HG03095 (cell line): Measurements from ENCODE around the gene WASHC2A.
"Not testable (repeated sequence)": the region's sequence is repeated elsewhere in the genome, so short reads cannot be mapped to it uniquely, and the experiment has no call there.

Experiments used
- ATAC-seq: cut with Tn5 transposase; IDR thresholded peaks from one replicate; pipeline ENCODE4 v1.9.1; 2021; ENCODE audit warnings: moderate library complexity; ENCODE audit not compliant: unreplicated experiment

Gene WASHC2A

DNA sequence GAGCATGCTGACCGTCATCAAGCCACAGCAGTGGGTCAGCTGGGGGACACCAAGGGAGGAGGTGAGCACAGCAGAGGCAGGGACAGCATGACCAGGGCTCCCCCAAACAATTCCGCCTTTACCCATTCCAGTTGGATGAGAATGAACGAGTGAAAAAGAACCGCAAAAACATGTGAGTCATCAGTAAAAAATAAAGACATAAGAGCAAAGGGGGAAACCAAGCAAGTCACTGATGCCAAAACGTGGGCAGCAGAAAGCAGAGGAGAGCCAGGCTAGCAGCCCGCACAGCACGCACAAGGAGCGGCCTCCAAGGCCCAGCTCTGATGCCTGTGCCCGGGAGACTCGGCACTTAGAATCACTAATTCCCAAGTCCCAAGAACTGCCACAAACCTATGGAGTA lies 7.8 kb upstream of the WASHC2A start:
- ATAC-seq: not testable (repeated sequence)

DNA sequence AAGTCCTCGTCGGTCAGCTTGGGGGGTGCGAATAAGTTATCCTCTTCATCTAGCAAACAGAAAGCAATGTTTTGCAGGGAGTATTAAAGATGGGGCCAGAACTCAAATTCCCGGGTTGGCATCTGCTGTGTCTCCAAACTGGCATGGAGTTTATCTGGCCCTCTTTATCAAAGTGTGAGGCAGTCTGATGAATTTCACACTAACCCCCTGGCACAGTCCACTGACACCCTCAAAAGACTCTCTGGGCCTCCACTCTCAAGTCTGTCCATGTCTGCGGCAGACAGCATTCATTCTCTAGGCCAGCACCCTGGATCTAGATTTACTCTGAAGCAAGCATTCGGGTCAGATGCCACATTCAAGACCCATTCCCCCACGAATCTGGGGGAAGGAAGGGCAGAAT lies 6.2 kb upstream of the WASHC2A start:
- ATAC-seq: not testable (repeated sequence)

DNA sequence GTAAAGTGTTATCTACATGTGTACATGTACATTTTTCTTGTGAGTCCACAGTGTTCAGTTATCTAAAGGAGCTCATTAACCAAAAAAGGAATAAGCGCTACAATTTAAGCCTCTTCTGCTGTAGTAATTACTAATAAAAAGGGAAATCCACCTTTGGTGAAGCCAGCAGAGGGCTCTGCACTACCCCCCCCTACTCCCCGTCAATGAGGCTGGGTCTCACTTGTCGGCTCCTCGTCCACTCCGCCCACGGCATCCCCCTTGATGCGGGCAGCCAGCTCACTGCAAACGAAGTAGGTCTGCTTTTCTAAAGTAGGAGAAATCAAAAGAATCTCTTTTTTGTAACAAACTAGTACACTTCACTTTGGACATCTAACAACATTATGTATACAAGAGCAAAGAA lies 4.7 kb upstream of the WASHC2A start:
- ATAC-seq: no peak

DNA sequence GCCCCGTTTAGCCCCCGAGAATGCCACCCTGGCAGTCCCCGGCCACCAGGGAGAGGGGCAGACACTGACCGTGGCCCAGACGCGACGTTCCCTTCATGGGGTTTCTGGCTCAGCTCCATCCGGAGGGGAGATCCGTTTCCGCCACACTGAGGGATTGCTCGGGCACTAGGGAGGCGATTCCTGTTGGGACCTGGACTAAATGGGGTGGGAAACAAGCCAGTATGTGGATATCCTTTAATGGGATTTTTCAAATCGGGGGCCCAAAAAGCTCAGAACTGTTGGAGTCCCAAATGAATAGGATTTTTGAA lies 552 bp downstream of the WASHC2A start:
- not testable (repeated sequence) for ATAC-seq

DNA sequence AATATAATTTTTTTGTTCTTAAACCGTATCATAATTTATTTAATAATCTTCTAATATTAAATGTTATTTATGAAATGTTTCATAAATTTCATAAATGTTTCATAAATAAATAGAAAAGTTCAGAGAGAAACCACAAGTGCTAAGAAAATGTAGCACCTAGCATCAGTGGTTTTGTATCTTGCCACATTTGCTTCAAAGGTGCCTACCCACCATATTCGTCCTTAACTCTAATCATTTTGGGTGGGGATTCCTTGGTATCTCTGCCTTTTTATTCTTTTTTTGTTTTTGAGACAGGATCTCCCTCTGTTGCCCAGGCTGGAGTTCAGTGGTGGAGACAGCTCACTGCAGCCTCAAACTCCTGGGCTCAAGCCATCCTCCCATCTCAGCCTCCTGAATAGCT lies 7.4 kb downstream of the WASHC2A start:
- not testable (repeated sequence) for ATAC-seq

DNA sequence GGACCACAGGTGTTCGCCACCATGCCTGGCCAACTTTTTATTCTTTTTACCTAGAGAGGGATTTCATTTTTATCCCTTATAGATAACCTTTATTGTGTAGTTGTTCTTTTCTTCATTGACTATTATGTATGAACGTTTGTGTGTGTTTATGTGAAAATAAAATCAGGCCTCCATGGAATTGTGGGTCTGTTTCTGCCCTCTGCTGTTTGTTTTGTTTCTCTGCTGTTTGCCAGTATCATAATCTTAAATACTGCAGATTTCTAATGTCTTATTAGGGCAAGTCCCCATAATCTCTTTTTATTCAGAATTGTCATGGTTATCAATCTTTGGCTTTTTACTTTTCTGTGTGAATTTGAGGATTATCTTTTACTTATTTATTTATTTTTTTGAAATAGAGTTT lies 7.8 kb downstream of the WASHC2A start:
- ATAC-seq: not testable (repeated sequence)

DNA sequence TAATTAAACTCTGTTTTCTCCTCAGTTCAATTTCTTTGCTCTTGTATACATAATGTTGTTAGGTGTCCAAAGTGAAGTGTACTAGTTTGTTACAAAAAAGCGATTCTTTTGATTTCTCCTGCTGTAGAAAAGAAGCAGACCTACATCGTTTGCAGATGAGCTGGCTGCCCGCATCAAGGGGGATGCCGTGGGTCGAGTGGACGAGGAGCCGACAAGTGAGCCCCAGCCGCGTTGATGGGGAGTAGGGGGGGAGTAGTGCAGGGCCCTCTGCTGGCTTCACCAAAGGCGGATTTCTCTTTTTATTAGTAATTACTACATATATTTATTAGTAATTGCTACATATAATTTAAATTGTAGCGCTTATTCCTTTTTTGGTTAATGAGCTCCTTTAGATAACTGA lies 23.6 kb downstream of the WASHC2A start:
- not testable (repeated sequence) for ATAC-seq

DNA sequence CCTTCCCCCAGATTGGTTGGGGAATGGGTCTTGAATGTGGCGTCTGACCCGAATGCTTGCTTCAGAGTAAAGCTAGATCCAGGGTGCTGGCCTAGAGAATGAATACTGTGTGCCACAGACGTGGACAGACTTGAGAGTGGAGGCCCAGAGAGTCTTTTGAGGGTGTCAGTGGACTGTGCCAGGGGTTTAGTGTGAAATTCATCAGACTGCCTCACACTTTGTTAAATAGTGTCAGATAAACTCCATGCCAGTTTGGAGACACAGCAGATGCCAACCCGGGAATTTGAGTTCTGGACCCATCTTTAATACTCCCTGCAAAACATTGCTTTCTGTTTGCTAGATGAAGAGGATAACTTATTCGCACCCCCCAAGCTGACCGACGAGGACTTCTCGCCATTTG lies 25.2 kb downstream of the WASHC2A start:
- ATAC-seq: not testable (repeated sequence)

DNA sequence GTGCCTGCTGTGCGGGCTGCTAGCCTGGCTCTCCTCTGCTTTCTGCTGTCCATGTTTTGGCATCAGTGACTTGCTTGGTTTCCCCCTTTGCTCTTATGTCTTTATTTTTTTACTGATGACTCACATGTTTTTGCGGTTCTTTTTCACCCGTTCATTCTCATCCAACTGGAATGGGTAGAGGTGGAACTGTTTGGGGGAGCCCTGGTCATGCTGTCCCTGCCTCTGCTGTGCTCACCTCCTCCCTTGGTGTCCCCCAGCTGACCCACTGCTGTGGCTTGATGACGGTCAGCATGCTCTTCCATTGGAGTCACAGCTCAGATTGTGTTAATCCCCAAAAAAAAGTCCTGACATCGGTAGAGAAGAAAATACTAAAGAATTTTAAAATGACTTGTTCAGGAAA lies 26.9 kb downstream of the WASHC2A start:
- ATAC-seq: not testable (repeated sequence)

DNA sequence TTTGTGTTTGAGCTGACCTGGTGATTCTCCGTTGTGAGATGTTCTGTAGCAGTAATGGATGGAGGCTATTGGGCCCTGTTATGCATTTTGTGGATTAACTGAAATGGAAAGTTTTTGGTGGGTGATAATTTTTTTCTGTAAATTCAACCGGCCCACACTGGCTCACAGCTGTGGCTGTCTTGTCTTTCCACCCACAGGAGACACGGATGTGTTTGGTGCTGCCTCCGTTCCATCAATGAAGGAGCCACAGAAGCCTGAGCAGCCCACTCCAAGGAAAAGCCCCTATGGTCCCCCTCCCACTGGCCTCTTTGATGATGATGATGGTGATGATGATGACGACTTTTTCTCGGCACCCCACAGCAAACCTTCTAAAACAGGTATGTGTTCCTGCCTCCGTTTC lies 27.6 kb downstream of the WASHC2A start:
- ATAC-seq: not testable (repeated sequence)

DNA sequence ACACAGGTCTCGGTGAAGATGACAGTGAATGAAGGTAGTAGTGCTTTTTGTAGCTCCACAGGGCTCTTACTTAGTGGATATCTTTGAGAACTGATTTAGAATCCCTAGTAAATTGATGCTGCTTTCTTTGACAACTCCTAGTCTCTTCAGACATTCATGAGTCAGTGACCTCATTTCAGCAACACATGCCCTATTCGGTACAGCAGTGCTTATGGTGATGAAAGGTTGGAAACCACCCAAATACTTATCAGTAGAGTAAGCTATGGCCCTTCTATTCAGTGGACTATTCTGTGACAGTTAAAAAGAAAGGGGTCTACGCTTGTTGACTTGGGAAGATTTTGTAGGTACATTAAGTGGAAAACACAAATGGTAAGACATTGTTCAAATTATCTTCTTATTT lies 29.0 kb downstream of the WASHC2A start:
- ATAC-seq: not testable (repeated sequence)

DNA sequence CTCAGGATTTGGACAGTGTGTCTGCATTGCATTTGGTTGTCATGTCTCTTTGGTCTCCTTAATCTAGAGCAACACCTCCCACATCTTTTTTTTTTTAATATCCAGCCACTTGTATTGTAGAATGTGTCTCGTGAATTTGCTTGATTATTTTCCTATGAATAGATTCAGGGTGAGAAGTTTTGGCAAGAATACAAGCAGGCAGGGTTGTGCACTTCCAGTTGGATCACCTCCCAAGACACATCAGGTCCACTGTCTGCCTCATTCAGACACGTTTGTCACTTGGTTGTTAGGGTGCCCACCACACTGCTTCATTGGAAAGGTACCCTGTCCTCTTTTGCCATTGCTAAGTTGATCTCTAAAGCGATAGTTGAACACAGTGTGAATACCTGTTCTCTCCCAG lies 30.9 kb downstream of the WASHC2A start:
- not testable (repeated sequence) for ATAC-seq

DNA sequence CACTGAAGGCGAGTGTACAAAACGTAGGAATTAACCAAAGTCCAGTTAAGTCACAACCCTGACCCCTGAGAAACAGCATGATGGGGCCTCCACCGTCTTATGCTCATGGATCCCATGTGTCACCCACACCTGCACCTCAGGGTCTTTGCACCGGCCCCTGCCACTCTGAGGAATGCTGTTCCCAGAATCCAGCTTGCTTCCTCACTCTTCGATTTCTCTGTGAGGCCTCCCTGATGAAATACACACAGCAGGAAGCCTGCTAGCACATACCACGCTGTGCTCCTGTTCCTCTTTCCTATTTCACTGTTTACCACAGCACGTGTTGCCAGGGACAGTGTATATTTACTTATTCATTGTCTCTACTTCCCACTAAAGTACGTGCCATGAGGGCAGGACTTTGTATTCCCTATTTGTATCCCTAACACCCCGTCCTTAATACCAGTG lies 33.4 kb downstream of the WASHC2A start:
- ATAC-seq: not testable (repeated sequence)

DNA sequence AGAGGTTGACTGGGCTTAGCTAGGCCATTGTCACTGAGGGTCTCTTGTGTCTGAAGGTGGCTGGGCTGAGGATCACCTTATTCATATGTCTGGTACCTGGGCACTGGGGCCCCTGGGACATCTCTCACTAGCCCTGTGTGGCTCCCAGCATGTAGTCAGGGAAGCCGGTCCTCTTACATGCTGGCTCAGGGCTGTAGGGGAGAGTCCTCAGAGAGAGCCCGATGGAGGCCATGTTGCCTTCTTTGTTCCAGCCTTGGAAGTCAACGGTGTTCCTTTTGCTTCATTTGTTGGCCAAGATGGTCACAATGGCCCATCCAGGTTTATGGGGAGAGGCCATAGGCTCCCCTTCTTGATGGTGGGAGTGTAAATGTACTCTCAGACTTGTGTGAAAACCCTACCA lies 34.0 kb downstream of the WASHC2A start:
- ATAC-seq: not testable (repeated sequence)

DNA sequence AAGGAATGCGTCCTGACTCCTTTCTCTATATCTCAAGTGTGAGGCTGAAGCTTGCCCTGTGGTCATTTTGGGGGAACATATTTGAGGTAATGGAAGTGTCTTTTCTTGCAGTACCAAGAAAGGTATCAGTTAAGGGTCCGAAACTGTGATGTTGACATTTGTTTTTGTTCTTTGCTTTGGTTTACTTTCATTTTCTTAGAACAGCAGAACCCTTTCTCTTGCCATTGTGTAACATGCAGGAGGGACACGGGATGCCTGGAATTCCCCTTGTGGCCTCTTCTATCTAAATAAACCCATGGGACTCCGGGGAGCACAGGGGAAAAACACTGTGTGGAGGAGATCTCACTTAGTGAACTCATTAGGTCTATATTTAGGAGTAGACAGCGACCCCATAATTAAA lies 34.5 kb downstream of the WASHC2A start:
- ATAC-seq: peak; percentile 79

DNA sequence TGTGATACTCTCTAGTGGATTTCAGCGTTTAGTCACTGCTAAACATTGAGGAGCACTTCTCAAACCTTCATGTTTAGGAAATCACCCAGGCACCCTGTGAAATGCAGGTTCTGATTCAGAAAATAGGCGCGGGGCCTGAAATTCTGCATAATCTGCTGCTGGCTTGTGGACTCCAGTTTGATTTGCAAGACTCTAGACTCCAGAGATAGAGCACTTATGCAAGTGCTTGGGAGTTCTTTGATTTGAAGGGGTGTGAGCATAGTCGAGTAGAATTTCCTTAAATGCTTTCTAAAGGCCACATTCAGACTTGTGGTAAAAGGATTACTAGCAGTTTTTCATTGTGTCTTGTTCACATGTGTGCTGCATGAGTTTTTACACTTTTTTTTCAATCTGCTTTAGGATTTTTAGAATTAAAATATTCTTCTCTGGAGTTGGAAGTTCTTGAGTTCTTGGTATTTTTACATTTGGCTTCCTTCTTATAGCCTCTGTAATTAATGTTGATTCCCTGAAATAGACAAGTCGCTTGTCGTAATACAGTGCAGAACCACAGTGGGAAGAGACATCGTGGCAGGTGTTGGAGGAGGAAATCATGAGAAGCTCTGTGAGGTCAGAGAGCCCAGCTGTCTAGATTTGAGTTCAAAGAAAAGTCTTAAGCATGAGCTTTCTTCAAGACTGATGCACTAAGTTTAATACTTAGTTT lies 41.4 kb downstream of the WASHC2A start:
- not testable (repeated sequence) for ATAC-seq

DNA sequence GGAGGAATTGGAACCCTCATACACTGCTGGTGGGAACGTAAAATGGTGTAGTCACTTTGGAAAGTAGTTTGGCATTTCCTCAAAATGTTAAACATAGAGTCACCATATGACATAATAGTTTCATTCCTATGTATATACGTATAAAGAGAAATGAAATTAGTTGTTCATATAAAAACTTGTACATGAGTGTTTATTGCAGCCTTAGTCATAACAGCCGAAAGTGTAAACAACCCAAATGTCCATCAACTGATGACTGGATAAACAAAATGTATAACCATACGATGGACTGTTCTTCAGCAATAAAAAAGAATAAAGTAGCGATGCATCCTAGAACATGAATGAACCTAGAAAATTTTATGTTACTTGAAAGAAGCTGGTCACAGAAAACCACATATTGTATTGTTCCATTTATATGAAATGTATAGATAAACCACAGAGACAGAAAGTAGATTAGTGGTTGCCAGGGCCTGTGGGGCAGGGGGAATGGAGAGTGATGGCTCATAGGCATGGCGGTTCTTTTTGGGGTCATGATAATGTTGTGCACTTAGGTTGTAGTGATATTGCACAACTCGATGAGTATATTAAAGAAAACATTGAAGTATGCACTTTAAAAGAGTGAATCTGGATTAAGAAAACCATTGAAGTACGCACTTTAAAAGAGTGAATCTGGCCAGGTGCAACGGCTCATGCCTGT lies 44.8 kb downstream of the WASHC2A start:
- ATAC-seq: not testable (repeated sequence)

DNA sequence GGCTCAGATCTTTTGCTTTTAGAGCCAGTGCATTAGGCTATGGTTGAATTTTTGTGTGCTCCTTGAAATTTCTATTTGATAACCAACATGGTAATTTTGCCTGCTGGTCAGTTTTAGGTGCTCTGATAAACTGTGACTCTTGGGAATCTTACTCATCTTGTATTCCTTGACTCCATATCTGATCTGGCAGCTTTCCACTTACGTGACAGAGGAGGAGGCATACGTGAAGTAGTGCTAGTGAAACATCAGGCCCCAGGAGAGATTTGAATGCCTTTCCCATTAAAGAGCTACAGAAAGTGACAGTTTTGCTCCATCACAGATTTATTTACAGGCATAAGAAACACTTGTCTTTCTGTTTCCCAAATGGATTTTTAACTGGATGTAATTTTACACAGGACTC lies 59.0 kb downstream of the WASHC2A start:
- ATAC-seq: not testable (repeated sequence)

DNA sequence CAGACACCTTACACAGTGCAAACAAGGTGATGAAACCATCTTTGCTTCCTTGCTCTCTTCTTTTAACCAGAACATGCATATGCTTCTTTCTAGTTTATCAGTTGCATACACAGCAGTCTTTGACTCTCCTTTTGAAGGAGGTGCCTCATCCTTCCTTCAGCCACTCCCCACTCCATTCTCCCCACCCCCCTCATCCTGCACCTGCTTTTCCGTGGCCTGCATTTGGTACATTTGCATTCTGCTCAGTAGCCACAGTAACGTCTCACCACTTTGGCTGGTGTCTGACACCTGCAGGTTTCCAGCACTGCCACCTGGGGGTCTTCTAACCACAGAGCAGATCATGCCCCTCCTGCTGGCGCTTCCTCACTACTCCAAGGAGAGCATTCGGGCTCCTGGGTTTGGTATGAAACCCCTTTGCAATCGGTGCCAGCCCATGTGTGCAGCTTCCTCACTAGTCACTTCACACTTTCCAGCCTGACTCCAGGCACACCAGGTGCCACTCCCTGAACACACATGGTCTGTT lies 60.1 kb downstream of the WASHC2A start:
- not testable (repeated sequence) for ATAC-seq

DNA sequence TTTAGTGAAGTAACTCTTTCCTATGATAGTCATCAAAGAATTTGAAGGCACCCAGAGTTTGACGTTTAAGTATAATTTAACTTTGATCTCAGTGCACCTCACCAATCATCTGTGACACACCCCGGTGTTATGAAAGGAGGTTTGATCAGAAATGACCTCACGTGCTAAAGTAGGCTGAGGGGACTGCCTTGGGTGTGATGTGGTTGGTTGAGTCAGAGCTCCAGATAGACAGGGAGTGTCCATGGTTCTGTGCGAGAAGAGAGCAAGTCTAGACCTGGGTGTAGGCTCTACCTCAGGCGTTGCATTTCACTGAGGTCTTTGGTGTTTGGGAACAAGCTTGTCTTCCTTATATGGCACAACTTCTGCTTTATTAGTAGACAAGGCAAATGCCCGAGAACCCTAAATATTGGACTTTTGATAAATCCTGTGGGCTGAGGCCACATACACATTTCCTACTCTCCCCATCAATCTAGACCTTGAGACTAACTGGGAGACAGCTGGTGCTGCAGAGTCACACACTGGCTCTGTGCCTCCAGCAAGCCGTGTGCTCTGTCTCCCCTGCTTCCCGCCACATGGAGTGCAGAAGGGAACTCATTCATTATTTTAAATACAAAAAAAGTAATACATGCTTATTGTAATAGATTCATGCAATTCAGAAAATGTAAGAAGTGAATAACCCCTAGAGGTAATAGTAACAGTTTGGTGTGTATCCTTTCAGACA lies 63.7 kb downstream of the WASHC2A start:
- ATAC-seq: not testable (repeated sequence)

DNA sequence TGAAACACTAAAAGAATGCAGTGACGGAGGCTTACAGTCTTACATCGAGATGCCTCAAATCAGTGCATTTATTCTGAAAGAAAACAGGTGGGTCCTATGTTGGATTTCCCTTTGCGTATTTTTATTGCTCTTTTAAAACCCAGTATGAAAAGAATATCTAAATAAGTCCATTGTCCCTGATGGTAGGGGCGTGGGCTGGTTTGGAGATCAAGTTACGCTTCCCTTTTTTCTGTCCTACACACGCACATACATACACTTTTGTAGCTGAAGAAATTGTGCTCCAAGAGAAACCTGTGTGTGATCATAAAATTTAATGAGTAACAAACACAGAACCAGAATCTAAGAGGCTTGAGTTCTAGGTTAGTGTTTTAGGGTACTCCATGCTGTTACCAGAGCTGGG lies 64.6 kb downstream of the WASHC2A start:
- not testable (repeated sequence) for ATAC-seq

DNA sequence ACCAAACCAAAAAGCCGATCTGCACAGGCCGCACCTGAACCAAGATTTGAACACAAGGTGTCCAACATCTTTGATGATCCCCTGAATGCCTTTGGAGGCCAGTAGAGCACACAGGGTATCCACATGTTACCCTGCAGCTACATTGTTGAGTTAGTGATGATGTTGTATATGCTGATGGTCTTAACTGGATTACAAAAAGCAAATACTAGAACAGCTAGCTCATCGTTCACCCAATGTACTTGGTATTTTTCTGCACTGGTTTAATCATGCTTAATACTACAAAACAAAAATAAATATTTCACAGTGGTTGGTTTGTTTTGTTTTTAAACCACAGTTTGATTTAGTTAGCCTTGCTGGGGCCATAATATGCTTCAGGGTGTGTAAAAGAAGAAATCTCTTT lies 65.1 kb downstream of the WASHC2A start:
- not testable (repeated sequence) for ATAC-seq
